Common myeloid progenitor, CD34-positive (primary cell): ENCODE data around the gene ECPAS.

Source experiments
- CTCF ChIA-PET: fragments of 350-600 bp; sonication (Branson Sonifier 250); formaldehyde crosslinking; loops from one replicate; lab custom pipeline; 2021; ENCODE audit warnings: antibody characterized with exemption; lab: Charles Lee
- POLR2A ChIA-PET: fragments of 350-600 bp; sonication (Branson Sonifier 250); formaldehyde crosslinking; loops from one replicate; lab custom pipeline; 2021; ENCODE audit warnings: antibody characterized with exemption; lab: Charles Lee
- DNase-seq, 3 donors: peaks; one replicate each; pipeline versions ENCODE4 v3.0.0 to v3.0.0-alpha.2; 2013
- H3K27ac ChIP-seq, 2 experiments: 1 replicate in 1 of 2; 2 replicates in 1 of 2; pipeline ENCODE4 v1.7.0; 2013; ENCODE audit warnings: inconsistent platforms in 2 of 2, low read length in 2 of 2, mild to moderate bottlenecking in 2 of 2, low read depth in 1 of 2, moderate library complexity in 1 of 2; ENCODE audit not compliant: severe bottlenecking in 2 of 2, insufficient read depth in 1 of 2, poor library complexity in 1 of 2
- H3K27me3 ChIP-seq, 5 experiments: replicated peaks in 2 of 5; 1 replicate in 3 of 5; 2 replicates in 2 of 5; pipeline versions ENCODE4 v1.6.1 to v1.7.0; 2013; ENCODE audit warnings: low read length in 4 of 5, mild to moderate bottlenecking in 2 of 5, moderate library complexity in 2 of 5, inconsistent platforms in 1 of 5; ENCODE audit not compliant: insufficient read depth in 5 of 5, control insufficient read depth in 4 of 5
- H3K36me3 ChIP-seq, 4 experiments: 1 replicate in 2 of 4; 2 replicates in 2 of 4; pipeline versions ENCODE4 v1.6.1 to v1.7.0; 2013; ENCODE audit warnings: low read length in 3 of 4, control low read depth in 1 of 4, mild to moderate bottlenecking in 1 of 4; ENCODE audit not compliant: control insufficient read depth in 4 of 4, insufficient read depth in 4 of 4
- H3K4me1 ChIP-seq, 4 experiments: 1 replicate in 3 of 4; 2 replicates in 1 of 4; pipeline versions ENCODE4 v1.6.1 to v1.7.1; 2013; ENCODE audit warnings: low read length in 3 of 4, mild to moderate bottlenecking in 3 of 4, control low read depth in 1 of 4, inconsistent platforms in 1 of 4, moderate library complexity in 1 of 4; ENCODE audit not compliant: control insufficient read depth in 4 of 4, insufficient read depth in 4 of 4; ENCODE audit errors: control extremely low read depth in 1 of 4
- H3K4me3 ChIP-seq, 7 experiments: 1 replicate in 4 of 7; 2 replicates in 3 of 7; pipeline versions ENCODE4 v1.5.1 to v1.7.0; 2013; ENCODE audit warnings: mild to moderate bottlenecking in 7 of 7, low read length in 6 of 7, moderate library complexity in 6 of 7, inconsistent platforms in 2 of 7, low read depth in 2 of 7, control low read depth in 1 of 7; ENCODE audit not compliant: insufficient read depth in 4 of 7, control insufficient read depth in 1 of 7; ENCODE audit errors: extremely low read depth in 1 of 7
- H3K9me3 ChIP-seq, 5 experiments: 1 replicate in 4 of 5; 2 replicates in 1 of 5; pipeline versions ENCODE4 v1.6.1 to v1.7.1; 2013; ENCODE audit warnings: low read length in 4 of 5, mild to moderate bottlenecking in 2 of 5, inconsistent platforms in 1 of 5, low read depth in 1 of 5, moderate library complexity in 1 of 5; ENCODE audit not compliant: control insufficient read depth in 4 of 5, insufficient read depth in 2 of 5; ENCODE audit errors: control extremely low read depth in 1 of 5
- WGBS: methylation state at CpG from one replicate; pipeline ENCODE4 v1.1.5; 2013; ENCODE audit not compliant: insufficient coverage; 5-methylcytosine and 5-hydroxymethylcytosine counted together

Gene ECPAS

GRCh38 chr9:111442360-111443027 is 41.7 kb downstream of the ECPAS start:
- no peaks in the 10 kb centered on the region for H3K4me1 ChIP-seq
- no peak for DNase-seq
- H3K36me3 ChIP-seq, result peaks cover 5 to 61% (median 37%) of the 10 kb centered on the region in 4 experiments
- ChIA-PET POLR2A (no interaction called here), CTCF (no interaction called here)
- H3K27me3 ChIP-seq, result no peaks in the 10 kb centered on the region
- WGBS, result no CpG with 5 or more reads among the region's 4 CpGs
- no peak overlapping the region for H3K27ac ChIP-seq
- no peaks in the 10 kb centered on the region for H3K9me3 ChIP-seq
- H3K4me3 ChIP-seq, result no peak overlapping the region

- no peak for DNase-seq
- Histone ChIP-seq H3K4me1 (no peaks in the 10 kb centered on the region), H3K36me3 (peaks cover 5 to 61% (median 41%) of the 10 kb centered on the region in 4 experiments), H3K9me3 (no peaks in the 10 kb centered on the region), H3K27ac (no peak overlapping the region), H3K27me3 (no peaks in the 10 kb centered on the region), H3K4me3 (no peak overlapping the region)
- CTCF ChIA-PET, result interaction anchor here (0.9 to 1.4 kb wide), 2 partner anchors 10 kb away, joined by 3 read pairs; no protein-coding TSS in a partner anchor
- POLR2A ChIA-PET, result interaction anchor here (0.6 kb wide), 1 partner anchor 14 kb away, joined by 3 read pairs; no protein-coding TSS in a partner anchor
- WGBS, result 100% methylated on average over 1 of the region's 3 CpGs
Observed at GRCh38 chr9:111440226-111440625, 44.0 kb downstream of the ECPAS start.

DNA sequence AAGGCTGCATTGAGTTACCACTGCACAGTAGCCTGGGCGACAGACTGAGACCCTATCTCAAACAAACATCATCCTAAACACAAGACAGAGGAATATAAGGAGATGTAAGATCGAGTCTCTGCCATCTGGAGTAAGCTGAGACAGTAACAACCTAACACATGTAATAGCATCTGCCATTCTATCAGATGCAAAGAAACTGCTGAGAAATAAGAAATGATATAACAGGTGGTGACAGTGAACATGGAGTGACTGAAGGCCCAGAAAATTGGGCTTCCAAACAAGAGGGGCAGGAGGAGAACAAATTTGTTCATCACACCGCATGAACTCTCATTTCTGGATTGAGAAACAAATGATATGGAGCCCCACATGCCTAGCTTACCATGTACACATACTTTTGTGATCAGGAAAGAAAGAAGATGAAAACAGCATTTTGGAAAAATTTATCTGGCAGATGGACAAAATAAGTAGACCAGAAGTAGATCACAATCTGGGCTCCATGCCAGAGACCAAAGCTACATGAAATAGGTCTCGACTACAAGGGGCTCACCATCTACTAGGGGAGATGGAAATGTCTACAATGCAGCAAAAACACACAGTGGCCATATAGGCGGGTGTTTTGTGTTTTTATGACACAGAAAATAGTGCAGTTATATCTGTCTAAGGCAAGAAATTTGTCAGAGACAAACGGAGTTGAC is 45.5 kb downstream of the ECPAS start:
- peaks cover 2 to 57% (median 37%) of the 10 kb centered on the region in 4 experiments for H3K36me3 ChIP-seq

DNA sequence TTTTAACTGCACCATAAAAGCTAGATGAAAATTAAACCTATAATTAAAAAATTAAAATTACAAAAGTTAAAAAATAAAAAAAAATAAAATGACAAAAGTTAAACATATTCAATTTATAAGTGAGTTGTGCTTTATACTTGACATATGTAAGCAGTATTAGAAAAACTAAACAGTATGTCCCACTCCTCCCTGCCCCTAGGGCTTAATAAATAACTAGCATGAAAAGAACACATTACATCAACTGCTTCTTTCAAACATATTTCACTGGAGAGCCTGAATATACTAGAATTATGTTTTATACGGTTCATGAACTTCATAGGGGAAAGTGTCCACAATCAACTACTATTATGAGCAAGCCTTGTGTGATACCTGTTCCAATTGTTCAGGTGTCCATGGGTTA is 47.6 kb downstream of the ECPAS start:
- Histone ChIP-seq H3K4me3 (no peak overlapping the region), H3K4me1 (no peaks in the 10 kb centered on the region), H3K9me3 (no peaks in the 10 kb centered on the region), H3K27me3 (no peaks in the 10 kb centered on the region), H3K27ac (no peak overlapping the region), H3K36me3 (peaks cover 2 to 59% (median 40%) of the 10 kb centered on the region in 4 experiments)
- POLR2A ChIA-PET, result no interaction called here
- no peak for DNase-seq
- WGBS, result 100% methylated on average over 1 of the region's 1 CpG
- CTCF ChIA-PET, result no interaction called here

More for the DNA sequence above, 45.5 kb downstream of the ECPAS start:
- Histone ChIP-seq H3K4me1 (no peaks in the 10 kb centered on the region), H3K4me3 (no peak overlapping the region), H3K9me3 (no peaks in the 10 kb centered on the region), H3K27ac (no peak overlapping the region), H3K27me3 (no peaks in the 10 kb centered on the region)
- POLR2A ChIA-PET, result no interaction called here
- no peak for DNase-seq
- CTCF ChIA-PET, result no interaction called here
- 100% methylated on average over 2 of the region's 6 CpGs for WGBS

DNA sequence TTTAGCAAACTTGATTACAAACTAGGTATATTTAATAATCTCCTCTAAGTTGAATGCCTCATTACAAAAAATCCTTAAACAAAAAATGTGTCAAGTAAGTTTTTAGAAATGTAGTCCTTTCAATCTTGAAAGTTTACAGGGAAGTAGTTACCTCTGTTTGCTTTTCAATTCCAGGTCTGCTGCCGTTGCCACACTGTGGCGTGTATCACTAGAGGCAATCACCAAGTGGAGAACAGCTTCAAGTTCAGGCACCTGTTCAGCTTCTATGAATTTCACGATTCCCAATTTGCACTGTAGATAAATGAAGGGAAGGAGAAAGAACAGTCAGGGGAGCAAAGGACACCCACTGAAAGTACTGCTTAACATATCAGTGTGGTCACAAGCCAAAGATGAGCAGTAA is 51.1 kb downstream of the ECPAS start:
- Histone ChIP-seq H3K4me3 (no peak overlapping the region), H3K36me3 (peaks cover 9 to 59% (median 36%) of the 10 kb centered on the region in 4 experiments), H3K27ac (no peak overlapping the region), H3K27me3 (no peaks in the 10 kb centered on the region), H3K4me1 (no peaks in the 10 kb centered on the region), H3K9me3 (no peaks in the 10 kb centered on the region)
- DNase-seq, result no peak
- WGBS, result 100% methylated on average over 3 of the region's 3 CpGs
- POLR2A ChIA-PET, result no interaction called here
- CTCF ChIA-PET, result no interaction called here

GRCh38 chr9:111431684-111432083 is 52.5 kb downstream of the ECPAS start:
- Histone ChIP-seq H3K9me3 (no peaks in the 10 kb centered on the region), H3K27me3 (no peaks in the 10 kb centered on the region), H3K4me3 (no peak overlapping the region), H3K36me3 (peaks cover 9 to 55% (median 33%) of the 10 kb centered on the region in 4 experiments), H3K4me1 (no peaks in the 10 kb centered on the region), H3K27ac (no peak overlapping the region)
- POLR2A ChIA-PET, result no interaction called here
- CTCF ChIA-PET, result interaction anchor here (1.2 kb wide), 1 partner anchor 27 kb away, joined by 4 read pairs; no protein-coding TSS in a partner anchor
- DNase-seq, result no peak
- no CpG with 5 or more reads among the region's 3 CpGs for WGBS

DNA sequence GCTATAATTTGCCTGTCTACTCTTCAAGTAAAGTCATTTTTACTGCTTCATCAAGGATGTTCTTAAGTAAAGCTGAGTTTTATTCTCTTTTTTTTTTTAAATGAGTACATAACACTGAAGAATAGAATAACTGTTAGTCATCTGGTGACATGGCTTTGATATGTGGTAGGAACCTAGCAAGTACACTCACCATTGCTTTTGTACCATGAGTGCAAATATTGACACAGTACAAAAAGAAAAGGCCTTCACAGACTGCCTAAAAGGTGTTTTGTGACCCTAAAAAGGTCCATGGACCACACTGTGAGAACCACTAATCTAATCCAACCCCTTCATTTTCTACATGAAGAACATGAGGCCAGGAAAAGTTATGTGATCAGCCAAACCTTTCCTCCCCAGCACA is 55.0 kb downstream of the ECPAS start:
- Histone ChIP-seq H3K27me3 (no peaks in the 10 kb centered on the region), H3K36me3 (peaks cover 15 to 68% (median 39%) of the 10 kb centered on the region in 4 experiments), H3K4me1 (no peaks in the 10 kb centered on the region), H3K4me3 (no peak overlapping the region), H3K9me3 (no peaks in the 10 kb centered on the region), H3K27ac (no peak overlapping the region)
- ChIA-PET POLR2A (no interaction called here), CTCF (interaction anchor here (0.6 kb wide), 1 partner anchor 30 kb away, joined by 3 read pairs; no protein-coding TSS in a partner anchor)
- DNase-seq, result no peak
